ENCODE data around the gene ZNF425.

DNA sequence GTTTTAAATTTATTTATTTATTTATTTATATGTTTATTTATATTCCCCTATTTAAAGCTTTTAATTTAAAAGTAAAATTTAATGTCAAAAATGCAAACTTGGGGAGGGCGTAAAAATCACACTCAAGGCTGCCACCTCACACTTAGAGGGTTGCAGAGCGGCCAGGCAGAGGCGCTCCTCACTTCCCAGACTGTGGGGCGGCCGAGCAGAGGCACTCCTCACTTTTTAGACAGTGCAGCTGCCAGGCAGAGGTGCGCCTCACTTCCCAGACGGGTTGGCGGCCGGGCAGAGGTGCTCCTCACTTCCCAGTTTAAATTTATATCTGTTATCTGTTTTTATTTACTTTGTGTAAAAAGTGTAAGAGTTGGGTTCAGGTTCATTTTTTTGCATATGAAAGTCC is 10.0 kb upstream of the ZNF425 start:
- no peak for TF ChIP-seq POLR2A (IDR thresholded peaks at IDR 0.05)
- TF ChIP-seq, protein P1, sequence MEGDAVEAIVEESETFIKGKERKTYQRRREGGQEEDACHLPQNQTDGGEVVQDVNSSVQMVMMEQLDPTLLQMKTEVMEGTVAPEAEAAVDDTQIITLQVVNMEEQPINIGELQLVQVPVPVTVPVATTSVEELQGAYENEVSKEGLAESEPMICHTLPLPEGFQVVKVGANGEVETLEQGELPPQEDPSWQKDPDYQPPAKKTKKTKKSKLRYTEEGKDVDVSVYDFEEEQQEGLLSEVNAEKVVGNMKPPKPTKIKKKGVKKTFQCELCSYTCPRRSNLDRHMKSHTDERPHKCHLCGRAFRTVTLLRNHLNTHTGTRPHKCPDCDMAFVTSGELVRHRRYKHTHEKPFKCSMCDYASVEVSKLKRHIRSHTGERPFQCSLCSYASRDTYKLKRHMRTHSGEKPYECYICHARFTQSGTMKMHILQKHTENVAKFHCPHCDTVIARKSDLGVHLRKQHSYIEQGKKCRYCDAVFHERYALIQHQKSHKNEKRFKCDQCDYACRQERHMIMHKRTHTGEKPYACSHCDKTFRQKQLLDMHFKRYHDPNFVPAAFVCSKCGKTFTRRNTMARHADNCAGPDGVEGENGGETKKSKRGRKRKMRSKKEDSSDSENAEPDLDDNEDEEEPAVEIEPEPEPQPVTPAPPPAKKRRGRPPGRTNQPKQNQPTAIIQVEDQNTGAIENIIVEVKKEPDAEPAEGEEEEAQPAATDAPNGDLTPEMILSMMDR (IDR thresholded peaks at IDR 0.05) = no peak

Measured in uterus (tissue), 2 donors.